Measurements from ENCODE around the gene CHMP3.

Gene CHMP3

GRCh38 chr2:86466306-86466705 is 96.9 kb downstream of the CHMP3 start:
- no peak for DNase-seq (ENCODE audit: low read depth)

GRCh38 chr2:86464652-86465051 is 98.6 kb downstream of the CHMP3 start:
- DNase-seq (ENCODE audit: low read depth), result no peak

- DNase-seq (ENCODE audit: low read depth), result no peak
These were observed 102.0 kb downstream of the CHMP3 start for GRCh38 chr2:86461042-86461743.

- no peak for DNase-seq (ENCODE audit: low read depth)
These were observed 108.1 kb downstream of the CHMP3 start for GRCh38 chr2:86455181-86455580.

GRCh38 chr2:86454238-86454637 is 109.0 kb downstream of the CHMP3 start:
- DNase-seq (ENCODE audit: low read depth), result no peak

GRCh38 chr2:86453836-86454235 is 109.4 kb downstream of the CHMP3 start:
- DNase-seq (ENCODE audit: low read depth), result no peak

All from activated T-cell treated with anti-CD3 and anti-CD28 coated beads for 24 hours (primary cell).